Measurements from ENCODE around the gene JAGN1. TPM values are rescaled to one million over a fixed set of nuclear protein-coding genes. Genes with fewer than 3 reads are reported as not detected.

Gene JAGN1
- total and polyA plus RNA-seq, 4 experiments from 2014 or later = 26.5 to 48.3 (median 35.0) TPM

Other genes starting within 250 kb of the JAGN1 start
- 10 to 100 TPM; 75.9 to 78.1 TPM for gene MTMR14, start 241.1 kb upstream of the JAGN1 start, total RNA-seq
- gene MTMR14, start 241.1 kb upstream of the JAGN1 start, polyA plus RNA-seq = 10 to 100 TPM; 51.5 to 88.1 TPM
- under 1 TPM; 0.58 to 0.64 TPM for gene CPNE9, start 186.8 kb upstream of the JAGN1 start, total RNA-seq
- not detected for gene CPNE9, start 186.8 kb upstream of the JAGN1 start, polyA plus RNA-seq
- 10 to 100 TPM; 40.4 to 40.5 TPM for gene BRPF1, start 158.9 kb upstream of the JAGN1 start, total RNA-seq
- 10 to 100 TPM in 1 of 2 donors, 1 to 10 TPM in 1; 3.0 to 23.3 TPM for gene BRPF1, start 158.9 kb upstream of the JAGN1 start, polyA plus RNA-seq
- 10 to 100 TPM; 40.4 to 46.9 TPM for gene OGG1, start 140.7 kb upstream of the JAGN1 start, total RNA-seq
- 10 to 100 TPM; 29.2 to 31.5 TPM for gene OGG1, start 140.7 kb upstream of the JAGN1 start, polyA plus RNA-seq
- gene CAMK1, start 120.7 kb upstream of the JAGN1 start, total RNA-seq = 1 to 10 TPM; 2.1 to 2.6 TPM
- gene CAMK1, start 120.7 kb upstream of the JAGN1 start, polyA plus RNA-seq = 1 to 10 TPM; 3.5 to 5.8 TPM
- 10 to 100 TPM; 37.6 to 41.4 TPM for gene TADA3, start 98.1 kb upstream of the JAGN1 start, total RNA-seq
- gene TADA3, start 98.1 kb upstream of the JAGN1 start, polyA plus RNA-seq = 10 to 100 TPM; 35.3 to 54.6 TPM
- 100 to 1,000 TPM; 164 to 168 TPM for gene ARPC4, start 97.5 kb upstream of the JAGN1 start, total RNA-seq
- gene ARPC4, start 97.5 kb upstream of the JAGN1 start, polyA plus RNA-seq = 100 to 1,000 TPM; 235 to 287 TPM
- gene TTLL3, start 80.3 kb upstream of the JAGN1 start, total RNA-seq = 10 to 100 TPM; 81.4 to 91.7 TPM
- gene TTLL3, start 80.3 kb upstream of the JAGN1 start, polyA plus RNA-seq = 1 to 10 TPM; 3.0 to 5.9 TPM
- gene RPUSD3, start 46.6 kb upstream of the JAGN1 start, total RNA-seq = 10 to 100 TPM; 63.3 to 67.6 TPM
- gene RPUSD3, start 46.6 kb upstream of the JAGN1 start, polyA plus RNA-seq = 10 to 100 TPM; 55.2 to 68.4 TPM
- not detected for gene CIDEC, start 10.4 kb upstream of the JAGN1 start, total RNA-seq
- gene CIDEC, start 10.4 kb upstream of the JAGN1 start, polyA plus RNA-seq = not detected
- 1 to 10 TPM; 1.5 to 2.4 TPM for gene IL17RE, start 12.2 kb downstream of the JAGN1 start, total RNA-seq
- gene IL17RE, start 12.2 kb downstream of the JAGN1 start, polyA plus RNA-seq = 1 to 10 TPM in 1 of 2 donors, under 1 TPM in 1; 0.65 to 1.6 TPM
- under 1 TPM; 0.61 to 0.81 TPM for gene IL17RC, start 26.5 kb downstream of the JAGN1 start, total RNA-seq
- 1 to 10 TPM; 5.9 to 8.4 TPM for gene IL17RC, start 26.5 kb downstream of the JAGN1 start, polyA plus RNA-seq
- gene CRELD1, start 43.2 kb downstream of the JAGN1 start, total RNA-seq = 10 to 100 TPM; 47.7 to 58.2 TPM
- 10 to 100 TPM; 17.3 to 28.2 TPM for gene CRELD1, start 43.2 kb downstream of the JAGN1 start, polyA plus RNA-seq
- gene PRRT3, start 61.8 kb downstream of the JAGN1 start, total RNA-seq = 1 to 10 TPM; 8.2 to 9.8 TPM
- 1 to 10 TPM; 2.9 to 4.6 TPM for gene PRRT3, start 61.8 kb downstream of the JAGN1 start, polyA plus RNA-seq
- 10 to 100 TPM; 33.4 to 37.9 TPM for gene EMC3, start 96.2 kb downstream of the JAGN1 start, total RNA-seq
- gene EMC3, start 96.2 kb downstream of the JAGN1 start, polyA plus RNA-seq = 10 to 100 TPM; 76.5 to 76.8 TPM
- gene FANCD2, start 135.8 kb downstream of the JAGN1 start, total RNA-seq = 10 to 100 TPM; 28.1 to 28.3 TPM
- gene FANCD2, start 135.8 kb downstream of the JAGN1 start, polyA plus RNA-seq = 1 to 10 TPM; 5.3 TPM
- gene FANCD2OS, start 217.6 kb downstream of the JAGN1 start, total RNA-seq = not detected
- not detected for gene FANCD2OS, start 217.6 kb downstream of the JAGN1 start, polyA plus RNA-seq
- gene BRK1, start 225.1 kb downstream of the JAGN1 start, total RNA-seq = 10 to 100 TPM; 73.0 to 78.1 TPM
- gene BRK1, start 225.1 kb downstream of the JAGN1 start, polyA plus RNA-seq = 100 to 1,000 TPM; 211 to 279 TPM

Measured in CD4-positive, alpha-beta memory T cell (primary cell).